GM19468 (cell line): ENCODE data around the gene RPL35A.
"Not testable (repeated sequence)": the region's sequence is repeated elsewhere in the genome, so short reads cannot be mapped to it uniquely, and the experiment has no call there.

ENCODE experiments used
- ATAC-seq: cut with Tn5 transposase; IDR thresholded peaks from one replicate; pipeline ENCODE4 v1.9.1; 2021; ENCODE audit warnings: mild to moderate bottlenecking, moderate library complexity, moderate number of reproducible peaks; ENCODE audit not compliant: unreplicated experiment; ENCODE audit errors: extremely low read depth

Gene RPL35A

GRCh38 chr3:197949778-197950676 lies at the start of gene RPL35A:
RPL35A (plus strand) TSS chr3:197950190; CDS start chr3:197950968, 778 bp downstream.
- ATAC-seq = peak; percentile 40

DNA sequence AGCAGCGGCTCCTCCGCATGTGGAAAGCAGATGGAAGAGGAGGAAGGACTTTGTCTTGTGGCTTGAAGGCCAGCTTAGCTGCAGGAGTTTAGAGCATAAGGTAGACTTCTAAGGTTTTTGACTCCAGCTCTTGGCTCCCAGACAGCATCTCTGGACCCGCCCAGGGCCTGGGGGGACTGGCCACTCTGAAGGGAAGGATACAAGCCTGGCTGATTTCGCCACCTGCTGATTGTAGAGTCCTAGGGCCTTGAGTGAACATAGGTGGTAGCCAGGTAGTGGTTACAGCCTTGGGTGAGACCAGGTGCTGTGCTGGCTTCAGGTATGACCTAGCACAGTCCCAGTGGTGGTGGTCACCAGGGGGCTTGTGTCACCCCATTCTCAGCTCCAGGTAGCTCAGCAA lies 48.4 kb upstream of the RPL35A start:
- ATAC-seq = no peak

DNA sequence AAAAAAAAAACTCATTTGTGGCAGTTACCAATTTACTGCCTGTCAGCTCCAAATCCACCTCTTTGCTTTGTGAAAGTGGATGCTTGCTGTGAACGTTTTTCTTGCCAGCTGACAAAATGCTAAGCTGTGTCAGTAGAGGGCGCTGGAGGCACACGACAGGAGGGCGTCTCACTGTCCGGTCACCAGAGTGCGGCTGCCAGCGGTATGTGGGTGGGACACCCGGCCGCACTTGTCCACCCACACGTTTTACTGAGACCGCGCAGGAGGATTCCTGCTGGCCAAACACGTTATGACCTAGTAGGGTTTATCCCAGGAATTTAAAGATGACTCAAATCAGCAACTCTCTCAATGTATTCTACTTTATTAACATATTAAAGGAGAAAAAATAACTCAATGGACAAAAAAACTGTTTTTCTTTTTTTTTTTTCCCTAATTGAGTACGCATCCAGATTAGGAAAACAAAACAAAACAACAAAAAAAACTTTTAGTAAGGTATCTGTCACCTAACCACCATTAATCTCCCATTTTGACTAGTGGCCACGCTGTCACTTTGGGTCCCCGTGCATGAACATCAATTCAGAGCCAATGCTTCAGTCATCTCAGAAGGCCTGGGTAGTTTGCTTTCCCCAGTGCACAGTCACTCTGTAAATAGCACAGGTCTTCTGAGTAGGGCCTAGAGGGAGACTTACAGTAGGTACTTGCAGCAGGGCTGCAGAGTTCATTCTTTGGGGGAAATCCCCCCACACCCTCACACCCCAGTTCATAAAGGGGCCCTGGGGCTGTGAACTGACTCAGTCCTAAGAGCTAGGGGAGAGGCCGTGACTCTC lies 43.8 kb upstream of the RPL35A start:
- peak; percentile 72 for ATAC-seq

- no peak for ATAC-seq
Measured at GRCh38 chr3:197906850-197907187, 43.2 kb upstream of the RPL35A start.

- ATAC-seq = no peak
Measured at GRCh38 chr3:197907196-197907595, 42.8 kb upstream of the RPL35A start.

DNA sequence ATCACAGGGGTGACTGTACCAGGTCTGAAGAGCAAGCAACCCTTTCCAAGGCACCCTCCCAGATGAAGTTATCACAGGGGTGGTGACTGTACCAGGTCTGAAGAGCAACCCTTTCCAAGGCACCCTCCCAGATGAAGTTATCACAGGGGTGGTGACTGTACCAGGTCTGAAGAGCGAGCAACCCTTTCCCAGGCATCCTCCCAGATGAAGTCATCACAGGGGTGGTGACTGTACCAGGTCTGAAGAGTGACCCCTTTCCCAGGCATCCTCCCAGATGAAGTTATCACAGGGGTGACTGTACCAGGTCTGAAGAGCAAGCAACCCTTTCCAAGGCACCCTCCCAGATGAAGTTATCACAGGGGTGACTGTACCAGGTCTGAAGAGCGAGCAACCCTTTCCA lies 41.4 kb upstream of the RPL35A start:
- ATAC-seq = not testable (repeated sequence)

GRCh38 chr3:197908957-197909701 lies 40.9 kb upstream of the RPL35A start:
- ATAC-seq = no peak

GRCh38 chr3:197912741-197913476 lies 37.1 kb upstream of the RPL35A start:
- no peak for ATAC-seq

- ATAC-seq = no peak
Measured at GRCh38 chr3:197913641-197914380, 36.2 kb upstream of the RPL35A start.

DNA sequence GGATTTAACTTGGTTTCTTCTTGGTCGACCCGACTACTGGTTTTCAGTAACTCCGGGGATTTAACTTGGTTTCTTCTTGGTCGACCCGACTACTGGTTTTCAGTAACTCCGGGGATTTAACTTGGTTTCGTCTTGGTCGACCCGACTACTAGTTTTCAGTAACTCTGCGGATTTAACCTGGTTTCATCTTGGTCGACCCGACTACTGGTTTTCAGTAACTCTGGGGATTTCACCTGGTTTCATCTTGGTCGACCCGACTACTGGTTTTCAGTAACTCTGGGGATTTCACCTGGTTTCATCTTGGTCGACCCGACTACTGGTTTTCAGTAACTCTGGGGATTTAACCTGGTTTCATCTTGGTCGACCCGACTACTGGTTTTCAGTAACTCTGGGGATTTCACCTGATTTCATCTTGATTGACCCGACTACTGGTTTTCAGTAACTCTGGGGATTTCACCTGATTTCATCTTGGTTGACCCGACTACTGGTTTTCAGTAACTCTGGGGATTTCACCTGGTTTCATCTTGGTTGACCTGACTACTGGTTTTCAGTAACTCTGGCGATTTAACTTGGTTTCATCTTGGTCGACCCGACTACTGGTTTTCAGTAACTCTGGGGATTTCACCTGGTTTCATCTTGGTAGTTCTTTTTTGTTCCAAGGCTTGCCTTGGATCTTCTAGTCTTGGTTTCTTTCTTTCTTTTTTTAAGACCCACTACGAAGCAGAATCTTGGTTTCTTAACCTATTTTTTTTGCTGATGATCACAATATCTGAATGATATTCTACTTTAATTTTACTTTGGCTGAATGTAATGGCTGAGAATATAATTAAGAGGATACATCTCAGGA lies 28.3 kb upstream of the RPL35A start:
- ATAC-seq = not testable (repeated sequence)

DNA sequence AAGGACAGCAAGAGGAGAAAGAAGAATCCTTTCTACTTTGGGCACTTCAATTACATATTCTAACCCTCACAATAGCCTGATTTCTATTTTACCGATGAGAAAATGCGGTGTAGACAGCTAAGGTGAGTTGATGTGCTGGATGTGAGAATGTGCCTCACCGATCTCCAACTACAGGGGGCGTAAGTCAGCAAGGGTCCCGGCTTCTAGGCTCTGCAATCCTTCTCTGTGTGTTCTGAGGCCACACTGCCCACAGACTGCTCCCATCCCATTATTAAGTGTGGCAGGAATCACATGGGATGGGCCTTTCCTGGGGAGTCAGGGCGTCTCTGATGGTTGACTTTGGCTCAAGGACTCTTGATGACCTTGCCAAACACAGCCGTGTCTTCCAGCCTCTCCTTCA lies 23.6 kb upstream of the RPL35A start:
- no peak for ATAC-seq

DNA sequence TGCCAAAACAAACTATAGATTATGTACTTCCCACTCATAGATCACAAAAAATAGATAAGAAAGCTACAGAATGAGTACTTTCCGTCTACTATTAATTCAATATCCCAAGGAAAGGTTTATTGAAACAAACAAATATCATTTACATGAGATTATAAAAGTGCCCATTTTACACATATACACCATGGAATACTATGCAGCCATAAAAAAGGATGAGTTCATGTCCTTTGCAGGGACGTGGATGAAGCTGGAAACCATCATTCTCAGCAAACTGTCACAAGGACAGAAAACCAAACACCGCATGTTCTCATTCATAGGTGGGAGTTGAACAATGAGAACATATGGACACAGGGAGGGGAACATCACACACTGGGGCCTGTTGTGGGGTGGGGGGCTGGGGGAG lies 22.4 kb upstream of the RPL35A start:
- ATAC-seq = not testable (repeated sequence)

- ATAC-seq = no peak
Measured at GRCh38 chr3:197936819-197937384, 13.1 kb upstream of the RPL35A start.

GRCh38 chr3:197940745-197941384 lies 9.1 kb upstream of the RPL35A start:
- no peak for ATAC-seq

DNA sequence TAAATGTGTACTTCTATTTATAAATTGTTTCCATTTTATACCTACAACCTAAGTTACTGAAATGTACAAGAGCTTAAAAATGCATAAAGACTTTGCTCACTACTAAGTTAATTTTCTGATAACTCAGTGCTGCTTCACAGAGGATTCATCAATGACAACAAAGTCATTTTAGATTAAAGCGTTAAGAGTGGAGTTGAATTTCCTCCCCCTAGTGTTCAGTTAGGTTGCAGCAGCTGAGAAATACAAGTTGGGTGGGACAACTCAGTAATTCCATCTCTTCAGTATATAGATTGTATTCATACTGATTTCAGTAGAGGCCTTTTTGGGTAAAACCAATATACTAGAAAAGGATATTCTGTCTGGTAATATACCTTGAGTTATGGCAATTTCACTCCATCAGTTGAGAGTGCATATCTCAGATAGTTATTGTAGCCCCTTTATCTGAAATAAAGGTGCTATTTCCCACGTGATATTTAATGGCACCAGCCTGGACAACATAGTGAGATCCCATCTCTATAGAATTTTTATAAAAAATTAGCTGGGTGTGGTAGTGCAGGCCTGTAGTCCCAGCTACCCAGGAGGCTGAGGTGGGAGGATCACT lies 6.9 kb upstream of the RPL35A start:
- no peak for ATAC-seq

- no peak for ATAC-seq
Measured at GRCh38 chr3:197949191-197949777, 706 bp upstream of the RPL35A start.

GRCh38 chr3:197950677-197951061 lies 679 bp downstream of the RPL35A start:
- no peak for ATAC-seq
